K562 (cell line): ENCODE data around the gene LENG9. TPM values are rescaled to one million over a fixed set of nuclear protein-coding genes. Genes with fewer than 3 reads are reported as not detected.

ENCODE experiments used
- ATAC-seq: fragments of 200-7000 bp; cut with Tn5 transposase; 3 replicates; pipeline ENCODE4 v1.9.1; 2020; ENCODE audit warnings: moderate library complexity
- BruUV-seq: library from RNA; stranded (reverse); fragments of 400-500 nt; replicated peaks from 2 replicates; lab custom pipeline; 2021; lab: Mats Ljungman, UMichigan
- CTCF ChIA-PET: fragments of 300-600 bp; formaldehyde crosslinking; extraction: SDS; loops from one replicate; lab custom pipeline; 2021; ENCODE audit warnings: low intra/inter-chr PET ratio; lab: Yijun Ruan, JAX
- POLR2A ChIA-PET: fragments of 300-600, 350-650 bp; sonication (Branson Sonifier 250); formaldehyde crosslinking; extraction: SDS; loops from one replicate; lab custom pipeline; 2021; ENCODE audit warnings: antibody characterized with exemption, inconsistent platforms; lab: Yijun Ruan, JAX
- DNase-seq, 4 experiments: peaks; one replicate each; pipeline versions ENCODE4 v3.0.0 to v3.0.0-alpha.2; 2011 to 2018; ENCODE audit warnings: low spot score in 3 of 4, mixed read lengths in 3 of 4; ENCODE audit errors: extremely low read depth in 1 of 4
- FAIRE-seq: peaks from 2 replicates; lab custom pipeline; 2011; peaks lifted over from hg19 to GRCh38; lab: Jason Lieb, UNC
- H2AFZ ChIP-seq: 2 replicates; pipeline ENCODE4 v1.6.0; 2011; ENCODE audit warnings: low read depth, low read length, control low read depth, inconsistent platforms
- H3K27ac ChIP-seq: fragments of 200-600 bp; 3 replicates; pipeline ENCODE4 v1.8.0; 2011; ENCODE audit warnings: low read depth, mild to moderate bottlenecking, control low read depth, inconsistent platforms, low read length, moderate library complexity, mixed read lengths; ENCODE audit errors: extremely low read depth
- H3K27me3 ChIP-seq, 2 experiments: fragments of 300-600 bp in 1 of 2; 2 replicates in 1 of 2; 3 replicates in 1 of 2; pipeline versions ENCODE4 v1.6.0 to v1.8.0; 2011; ENCODE audit warnings: inconsistent platforms in 2 of 2, low read length in 2 of 2, mild to moderate bottlenecking in 1 of 2, mixed read lengths in 1 of 2, moderate library complexity in 1 of 2; ENCODE audit not compliant: control insufficient read depth in 2 of 2, insufficient read depth in 2 of 2
- H3K36me3 ChIP-seq: fragments of 300-600 bp; 3 replicates; pipeline ENCODE4 v1.8.0; 2011; ENCODE audit warnings: mild to moderate bottlenecking, low read length, inconsistent platforms; ENCODE audit not compliant: control insufficient read depth, insufficient read depth
- H3K4me1 ChIP-seq, 2 experiments: fragments of 200-600 bp in 1 of 2; replicated peaks in 1 of 2; 2 replicates in 1 of 2; 3 replicates in 1 of 2; pipeline versions ENCODE4 v1.5.1 to v1.8.0; 2011; ENCODE audit warnings: inconsistent platforms in 2 of 2, low read length in 2 of 2, mild to moderate bottlenecking in 1 of 2, mixed read lengths in 1 of 2, moderate library complexity in 1 of 2; ENCODE audit not compliant: control insufficient read depth in 2 of 2, insufficient read depth in 2 of 2
- H3K4me2 ChIP-seq: 2 replicates; pipeline ENCODE4 v1.6.1; 2011; ENCODE audit warnings: low read length, control low read depth, inconsistent platforms, mixed read lengths; ENCODE audit not compliant: insufficient read depth
- H3K4me3 ChIP-seq: fragments of 200-600 bp; sonication (generic), shearing (Covaris generic); 2 replicates; pipeline ENCODE4 v1.5.1; 2016; ENCODE audit warnings: control low read depth, inconsistent platforms
- H3K79me2 ChIP-seq: fragments of 200-600 bp; 3 replicates; pipeline ENCODE4 v1.8.0; 2011; ENCODE audit warnings: low read length, inconsistent platforms; ENCODE audit not compliant: control insufficient read depth, insufficient read depth
- H3K9ac ChIP-seq, 2 experiments: 2 replicates each; pipeline versions ENCODE4 v1.6.0 to v1.6.1; 2011; ENCODE audit warnings: low read depth in 2 of 2, low read length in 2 of 2, control low read depth in 1 of 2, inconsistent platforms in 1 of 2, mild to moderate bottlenecking in 1 of 2, mixed read lengths in 1 of 2; ENCODE audit not compliant: insufficient read depth in 1 of 2
- H3K9me1 ChIP-seq: one replicate; pipeline ENCODE4 v1.6.0; 2011; ENCODE audit warnings: inconsistent platforms, mild to moderate bottlenecking, low read length, moderate library complexity; ENCODE audit not compliant: control insufficient read depth, insufficient read depth
- H3K9me3 ChIP-seq: replicated peaks from 2 replicates; pipeline ENCODE4 v1.5.1; 2011; ENCODE audit warnings: low read depth, low read length, inconsistent platforms; ENCODE audit not compliant: control insufficient read depth, insufficient read depth
- H4K20me1 ChIP-seq: replicated peaks from 2 replicates; pipeline ENCODE4 v1.6.1; 2011; ENCODE audit warnings: low read length, inconsistent platforms, mixed read lengths; ENCODE audit not compliant: control insufficient read depth, insufficient read depth
- BCOR ChIP-seq: fragments of 450-650 bp; IDR thresholded peaks from 2 replicates; pipeline ENCODE4 v1.6.1; 2016
- CCAR2 ChIP-seq: fragments of 200-400 bp; formaldehyde crosslinking; IDR thresholded peaks from 2 replicates; pipeline ENCODE4 v1.6.1; 2017; ENCODE audit warnings: mild to moderate bottlenecking, low read depth, low read length
- CXXC5 ChIP-seq: fragments of 250-450 bp; sonication (Bioruptor Pico); IDR thresholded peaks from 2 replicates; pipeline ENCODE4 v1.8.0; 2022; ENCODE audit warnings: inconsistent platforms, mild to moderate bottlenecking, moderate library complexity
- L3MBTL2 ChIP-seq: fragments of 450-650 bp; IDR thresholded peaks from 2 replicates; pipeline ENCODE4 v1.6.1; 2016; ENCODE audit warnings: mild to moderate bottlenecking, moderate library complexity
- PHF20 ChIP-seq: fragments of 450-650 bp; IDR thresholded peaks from 2 replicates; pipeline ENCODE4 v1.6.1; 2018; ENCODE audit not compliant: partially characterized antibody
- POLR2G ChIP-seq: fragments of 200-400 bp; formaldehyde crosslinking; IDR thresholded peaks from 2 replicates; pipeline ENCODE4 v1.6.1; 2017; ENCODE audit warnings: low read depth, mild to moderate bottlenecking, antibody characterized with exemption, low read length, moderate library complexity
- ZBTB11 ChIP-seq, 3 experiments: fragments of 200-800 bp in 1 of 3; fragments of 250-450 bp in 1 of 3; fragments of 450-650 bp in 1 of 3; sonication (Bioruptor Pico) in 1 of 3; sonication (Bioruptor generic) in 1 of 3; formaldehyde crosslinking in 1 of 3; IDR thresholded peaks; 2 replicates each; pipeline versions ENCODE4 v1.6.1 to v1.8.0; 2016 to 2022; ENCODE audit warnings: mild to moderate bottlenecking in 2 of 3, missing genetic modification characterization in 2 of 3, missing compliant biosample characterization in 1 of 3, moderate library complexity in 1 of 3
- ZFP36 ChIP-seq: fragments of 150-350 bp; IDR thresholded peaks from 2 replicates; pipeline ENCODE4 v1.6.1; 2018; ENCODE audit warnings: low read length, low read depth; ENCODE audit not compliant: partially characterized antibody
- ZNF175 ChIP-seq: fragments of 200-800 bp; sonication (Bioruptor generic); IDR thresholded peaks from 2 replicates; pipeline ENCODE4 v1.6.1; 2016; ENCODE audit warnings: low read depth, mild to moderate bottlenecking, missing genetic modification characterization, missing compliant biosample characterization
- ZNF57 ChIP-seq: fragments of 450-650 bp; formaldehyde crosslinking; IDR thresholded peaks from 2 replicates; pipeline ENCODE4 v1.4.0; 2020; ENCODE audit warnings: mild to moderate bottlenecking, moderate library complexity
- WGBS: fragments of 100-300 bp; shearing (Covaris generic); methylation state at CpG from one replicate; pipeline ENCODE4 v1.1.6; 2016; ENCODE audit warnings: low coverage, mixed read lengths; ENCODE audit not compliant: insufficient coverage; ENCODE audit errors: missing lambda C conversion rate; 5-methylcytosine and 5-hydroxymethylcytosine counted together
- in situ Hi-C: fragments of 300-500 bp; cut with MboI; formaldehyde crosslinking; loops from 4 replicates; pipeline ENCODE4 v1.15.0; 2018; ENCODE audit warnings: inconsistent platforms, mixed read lengths
- intact Hi-C: fragments of 100-400 bp; cut with micrococcal nuclease; formaldehyde crosslinking; loops from 2 replicates; pipeline ENCODE4 v1.14.2; 2022
- polyA plus RNA-seq, 8 experiments: library from polyadenylated mRNA; depleted of rRNA in 4 of 8; stranded (reverse) in 5 of 8; unstranded in 3 of 8; fragments of >200 nt; fragmentation: Nextera tagmentation in 2 of 8; fragmentation: Illumina TruSeq in 1 of 8; extraction: Ambion mirVana in 2 of 8; extraction: Trizol in 1 of 8; gene quantifications; 2 replicates each; pipeline versions ENCODE4 v1.2.1 to v1.2.3, GENCODE V29; 2011 to 2014; ENCODE audit warnings: inconsistent platforms in 1 of 8, missing spikeins in 1 of 8
- total RNA-seq, 7 experiments: library from RNA; depleted of rRNA in 6 of 7; stranded (reverse); fragments of >200 nt in 6 of 7; fragmentation: Illumina TruSeq in 2 of 7; extraction: Trizol in 2 of 7; gene quantifications; 2 replicates each; pipeline versions ENCODE4 v1.2.1 to v1.2.3, GENCODE V29; 2011 to 2021; ENCODE audit warnings: low replicate concordance in 1 of 7

Gene LENG9
- total and polyA plus RNA-seq, 9 of the 15 experiments (the other 6 are each of a cell fraction or from before 2014, with no cell fraction given) = 0.06 to 0.64 (median 0.33) TPM; not detected in 1

- Histone ChIP-seq H3K4me2 (no peak overlapping the region), H4K20me1 (peaks cover 5% of the 10 kb centered on the region; the same call in 1 of the 2 replicates), H3K27ac (no peak overlapping the region), H3K79me2 (no peaks in the 10 kb centered on the region)
- 0 out of 2 replicates have a peak, but pooled peaks have one; percentile 2 for TF ChIP-seq POLR2G
- no peak for TF ChIP-seq CXXC5 (CRISPR knock-in tag)
- TF ChIP-seq, all 486 proteins: peak for 1
- Histone ChIP-seq H3K9ac (peak overlapping the region in 1 of 2 experiments; percentile 45; a peak in 1 of 4 replicates), H3K27me3 (peaks cover 22 to 38% of the 10 kb centered on the region in 2 experiments; a peak in 4 of 5 replicates), H3K9me1 (no peaks in the 10 kb centered on the region), H3K9me3 (no peaks in the 10 kb centered on the region), H3K4me1 (peaks cover 0 to 27% of the 10 kb centered on the region in 2 experiments; a peak in 2 of 5 replicates), H3K36me3 (no peaks in the 10 kb centered on the region), H2AFZ (no peak overlapping the region), H3K4me3 (no peak overlapping the region)
- WGBS = 6% methylated on average over 7 of the region's 8 CpGs
- ChIA-PET POLR2A (interaction anchor here (0.6 to 2.8 kb wide), 4 partner anchors 9 to 216 kb away, joined by 3 to 14 read pairs (median 4); partner anchors contain the start of gene LENG8), CTCF (interaction anchor here (0.6 kb wide), 1 partner anchor 633 kb away, joined by 4 read pairs; no protein-coding TSS in a partner anchor)
- DNase-seq (no peak), FAIRE-seq (no peak), ATAC-seq (no peak)
- no TSS peak for BruUV-seq
- in situ Hi-C loops (no loop called here), intact Hi-C loops (no loop called here)
Observed at GRCh38 chr19:54429176-54429495, 34.4 kb downstream of the LENG9 start.

GRCh38 chr19:54428323-54429175, 35.0 kb downstream of the LENG9 start:
- Histone ChIP-seq H3K4me1 (peaks cover 0 to 27% of the 10 kb centered on the region in 2 experiments; a peak in 2 of 5 replicates), H3K27me3 (peaks cover 24 to 44% of the 10 kb centered on the region in 2 experiments; a peak in 4 of 5 replicates), H3K4me3 (no peak overlapping the region), H3K27ac (no peak overlapping the region), H3K9ac (no peak overlapping the region), H3K36me3 (no peaks in the 10 kb centered on the region), H3K9me3 (no peaks in the 10 kb centered on the region), H3K9me1 (no peaks in the 10 kb centered on the region), H3K4me2 (no peak overlapping the region), H4K20me1 (no peaks in the 10 kb centered on the region; the same call in 1 of the 2 replicates), H2AFZ (no peak overlapping the region), H3K79me2 (no peaks in the 10 kb centered on the region)
- ATAC-seq (no peak), DNase-seq (peak in 1 of 4 experiments; percentile 6), FAIRE-seq (no peak)
- CTCF ChIA-PET = no interaction called here
- intact Hi-C loops = no loop called here
- in situ Hi-C loops = no loop called here
- POLR2A ChIA-PET = interaction anchor here (0.6 to 2.8 kb wide), 4 partner anchors 9 to 215 kb away, joined by 3 to 14 read pairs (median 4); partner anchors contain the start of gene LENG8
- no TSS peak for BruUV-seq
- 18% methylated on average over 10 of the region's 11 CpGs for WGBS
- peak; percentile 77 for TF ChIP-seq ZFP36
- no peak for TF ChIP-seq ZNF175
- TF ChIP-seq L3MBTL2 = no peak
- TF ChIP-seq BCOR = peak; percentile 88
- TF ChIP-seq PHF20 = no peak
- no peak for TF ChIP-seq CCAR2
- TF ChIP-seq ZNF57 (CRISPR knock-in tag) = no peak
- no peak for TF ChIP-seq ZBTB11 (CRISPR knock-in tag; IDR thresholded peaks at IDR 0.05)
